Thoracic aorta (tissue), 2 donors: ENCODE results near the gene CROT. TPM values are rescaled to one million over a fixed set of nuclear protein-coding genes. Genes with fewer than 3 reads are reported as not detected.
A peak's percentile ranks its signal among the peaks of the same experiment; 100 is the strongest.

Source experiments
- ATAC-seq: fragments of 150-250 bp; one replicate; pipeline ENCODE4 v1.8.0; 2017; ENCODE audit warnings: low read depth; ENCODE audit not compliant: insufficient number of reproducible peaks, low FRiP score
- DNase-seq: peaks from one replicate; pipeline ENCODE4 v3.0.0-alpha.2; 2020; ENCODE audit warnings: low spot score
- H3K27ac ChIP-seq, 2 donors: fragments of 200-600 bp; sonication (generic); 1 replicate in 1 of 2; 2 replicates in 1 of 2; pipeline ENCODE4 v1.5.1; 2016; ENCODE audit warnings: mild to moderate bottlenecking in 2 of 2, moderate library complexity in 2 of 2
- H3K27me3 ChIP-seq: fragments of 200-600 bp; sonication (generic); replicated peaks from 2 replicates; pipeline ENCODE4 v1.6.0; 2016; ENCODE audit warnings: mild to moderate bottlenecking; ENCODE audit not compliant: insufficient read depth
- H3K36me3 ChIP-seq: fragments of 200-600 bp; sonication (generic); one replicate; pipeline ENCODE4 v1.5.1; 2016
- H3K4me1 ChIP-seq, 2 donors: fragments of 200-600 bp; sonication (generic); 1 replicate in 1 of 2; 2 replicates in 1 of 2; pipeline versions ENCODE4 v1.5.1 to v1.6.0; 2016; ENCODE audit warnings: low read depth in 2 of 2, mild to moderate bottlenecking in 1 of 2; ENCODE audit not compliant: control insufficient read depth in 1 of 2
- H3K4me3 ChIP-seq: fragments of 200-600 bp; sonication (generic); 2 replicates; pipeline ENCODE4 v1.5.1; 2016; ENCODE audit warnings: mild to moderate bottlenecking
- H3K9me3 ChIP-seq: fragments of 200-600 bp; sonication (generic); 2 replicates; pipeline ENCODE4 v1.5.1; 2016
- CTCF ChIP-seq: fragments of 200-600 bp; sonication (generic); IDR thresholded peaks from one replicate; pipeline ENCODE4 v1.5.1; 2019; ENCODE audit warnings: antibody characterized with exemption
- total RNA-seq, 2 donors: library from RNA; depleted of rRNA; stranded (reverse); fragments of >200 nt; gene quantifications; one replicate each; pipeline versions ENCODE4 v1.1.0 to v1.2.3, GENCODE V29; 2016

The CROT gene
- 10 to 100 TPM; 11.3 to 16.7 TPM for total RNA-seq

- Histone ChIP-seq H3K4me1 (peaks cover 18 to 47% of the 10 kb centered on the region in 2 donors), H3K27me3 (no peaks in the 10 kb centered on the region), H3K36me3 (peaks cover 11% of the 10 kb centered on the region), H3K27ac (peak within 1 kb of the TSS; percentile 75 to 82), H3K4me3 (peak within 1 kb of the TSS; percentile 78), H3K9me3 (no peaks in the 10 kb centered on the region)
- peak; percentile 86 for DNase-seq
- ATAC-seq: peak; percentile 96
- TF ChIP-seq CTCF: no peak
Measured at GRCh38 chr7:87345166-87345927, at the start of gene CROT. Gene CROT (plus strand): TSS chr7:87345664. CDS start chr7:87349069, 3,405 bp downstream.

- Histone ChIP-seq H3K4me3 (no peak overlapping the region), H3K9me3 (peaks cover 3% of the 10 kb centered on the region), H3K27me3 (no peaks in the 10 kb centered on the region), H3K4me1 (no peaks in the 10 kb centered on the region), H3K36me3 (no peaks in the 10 kb centered on the region), H3K27ac (no peak overlapping the region)
- ATAC-seq (no peak), DNase-seq (no peak)
- TF ChIP-seq CTCF: no peak
Measured at GRCh38 chr7:87300756-87301155, 44.7 kb upstream of the CROT start.

GRCh38 chr7:87310790-87311419, 34.6 kb upstream of the CROT start:
- Histone ChIP-seq H3K4me3 (no peak overlapping the region), H3K27me3 (no peaks in the 10 kb centered on the region), H3K4me1 (no peaks in the 10 kb centered on the region), H3K36me3 (no peaks in the 10 kb centered on the region), H3K27ac (no peak overlapping the region), H3K9me3 (no peaks in the 10 kb centered on the region)
- no peak for TF ChIP-seq CTCF
- no peak for DNase-seq
- no peak for ATAC-seq

DNA sequence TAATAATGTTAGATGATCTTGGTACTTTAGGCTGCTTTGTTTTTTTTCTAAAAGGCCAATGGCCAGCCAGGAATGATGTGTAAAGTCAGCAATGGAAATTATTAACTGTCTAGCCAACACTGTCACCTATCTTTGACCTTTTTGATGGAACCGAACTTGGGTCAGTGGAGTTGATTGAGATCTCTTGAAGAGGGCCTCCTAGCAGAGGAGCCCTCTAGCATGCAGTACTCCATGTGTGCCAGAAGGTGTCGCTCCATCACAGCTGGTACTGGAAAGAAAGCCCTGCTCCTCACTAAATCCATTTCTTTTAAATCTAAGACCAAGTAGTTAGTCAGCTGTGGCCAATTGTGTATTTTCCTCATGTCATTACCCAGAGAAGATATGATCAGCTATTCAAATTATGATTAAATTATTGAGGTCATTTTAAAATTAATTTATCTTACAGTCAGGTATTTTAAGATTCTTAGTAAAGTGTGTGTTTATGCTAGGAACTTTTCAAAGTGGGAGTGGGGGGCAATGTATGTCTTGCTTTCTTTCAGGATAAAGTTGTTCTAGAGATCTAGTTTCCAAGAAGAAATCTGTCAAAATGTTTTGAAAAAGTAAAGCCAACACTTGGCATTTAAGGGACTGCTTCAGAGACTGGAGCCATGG, 33.1 kb upstream of the CROT start:
- peak; percentile 88 for ATAC-seq
- Histone ChIP-seq H3K27ac (no peak overlapping the region), H3K4me1 (no peaks in the 10 kb centered on the region)

More for the DNA sequence above, 33.1 kb upstream of the CROT start:
- H3K9me3 ChIP-seq: no peaks in the 10 kb centered on the region
- no peaks in the 10 kb centered on the region for H3K36me3 ChIP-seq
- no peak for DNase-seq
- H3K27me3 ChIP-seq: no peaks in the 10 kb centered on the region
- peak; percentile 96 for TF ChIP-seq CTCF
- no peak overlapping the region for H3K4me3 ChIP-seq
